Fibroblast of the aortic adventitia (primary cell): ENCODE results near the gene TRUB2. TPM values are rescaled to one million over a fixed set of nuclear protein-coding genes. Genes with fewer than 3 reads are reported as not detected.

Experiments used
- DNase-seq: peaks from one replicate; pipeline ENCODE4 v3.0.0-alpha.2; 2010; ENCODE audit warnings: low read depth
- H3K4me3 ChIP-seq: 2 replicates; pipeline ENCODE4 v1.5.1; 2011; ENCODE audit warnings: low read depth, mild to moderate bottlenecking, control low read depth, low read length, moderate library complexity
- total RNA-seq: library from RNA; depleted of rRNA; stranded (reverse); fragments of >200 nt; gene quantifications from 2 replicates; pipeline ENCODE4 v1.2.3, GENCODE V29; 2012; ENCODE audit warnings: low replicate concordance
- TF ChIP-seq, protein P1 (sequence below): IDR thresholded peaks from 2 replicates; pipeline ENCODE4 v1.5.1; 2011; ENCODE audit warnings: mild to moderate bottlenecking, low read length, control low read depth, inconsistent platforms; ENCODE audit not compliant: insufficient read depth

Gene TRUB2
- total RNA-seq, 1 donor: 13.6 TPM

DNA sequence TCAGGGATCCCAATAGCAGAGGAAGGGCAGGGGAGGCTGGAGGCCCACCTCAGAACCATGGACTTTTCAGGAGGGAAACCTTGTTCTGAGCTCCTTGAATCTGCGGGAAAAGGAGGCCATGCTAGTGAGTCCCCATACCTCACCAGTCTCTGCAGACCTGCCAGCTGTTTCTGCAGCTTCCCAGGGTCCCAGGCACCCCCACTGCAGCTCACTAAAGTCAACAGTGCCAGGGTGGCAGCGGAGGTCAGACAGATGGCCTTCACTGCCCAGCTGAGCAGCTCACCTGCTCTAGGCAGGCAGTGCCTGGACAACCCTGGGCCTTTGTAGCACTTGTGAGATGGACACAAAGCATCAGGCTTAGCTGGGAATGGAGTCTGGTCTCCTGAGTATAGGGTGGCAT lies 13.7 kb upstream of the TRUB2 start:
- TF ChIP-seq, protein P1, sequence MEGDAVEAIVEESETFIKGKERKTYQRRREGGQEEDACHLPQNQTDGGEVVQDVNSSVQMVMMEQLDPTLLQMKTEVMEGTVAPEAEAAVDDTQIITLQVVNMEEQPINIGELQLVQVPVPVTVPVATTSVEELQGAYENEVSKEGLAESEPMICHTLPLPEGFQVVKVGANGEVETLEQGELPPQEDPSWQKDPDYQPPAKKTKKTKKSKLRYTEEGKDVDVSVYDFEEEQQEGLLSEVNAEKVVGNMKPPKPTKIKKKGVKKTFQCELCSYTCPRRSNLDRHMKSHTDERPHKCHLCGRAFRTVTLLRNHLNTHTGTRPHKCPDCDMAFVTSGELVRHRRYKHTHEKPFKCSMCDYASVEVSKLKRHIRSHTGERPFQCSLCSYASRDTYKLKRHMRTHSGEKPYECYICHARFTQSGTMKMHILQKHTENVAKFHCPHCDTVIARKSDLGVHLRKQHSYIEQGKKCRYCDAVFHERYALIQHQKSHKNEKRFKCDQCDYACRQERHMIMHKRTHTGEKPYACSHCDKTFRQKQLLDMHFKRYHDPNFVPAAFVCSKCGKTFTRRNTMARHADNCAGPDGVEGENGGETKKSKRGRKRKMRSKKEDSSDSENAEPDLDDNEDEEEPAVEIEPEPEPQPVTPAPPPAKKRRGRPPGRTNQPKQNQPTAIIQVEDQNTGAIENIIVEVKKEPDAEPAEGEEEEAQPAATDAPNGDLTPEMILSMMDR: no peak
- no peak for DNase-seq
- no peak overlapping the region for H3K4me3 ChIP-seq

DNA sequence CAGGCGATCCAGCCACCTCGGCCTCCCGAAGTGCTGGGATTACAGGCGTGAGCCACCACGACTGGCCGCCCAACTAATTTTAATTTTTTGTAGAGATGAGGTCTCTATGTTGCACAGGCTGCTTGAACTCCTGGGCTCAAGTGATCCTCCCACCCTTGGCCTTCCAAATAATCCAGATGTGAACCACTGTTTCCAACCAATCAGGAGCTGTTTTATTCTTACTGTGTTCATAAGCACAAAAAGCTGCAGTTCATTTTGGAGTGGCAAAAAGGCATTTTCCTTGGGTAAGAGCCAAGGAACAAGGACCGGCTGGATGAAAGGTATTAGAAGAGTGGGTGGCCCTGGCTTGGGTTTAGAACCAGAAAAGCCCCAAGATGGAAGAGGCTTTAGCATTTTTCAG lies 12.9 kb upstream of the TRUB2 start:
- DNase-seq: no peak

DNA sequence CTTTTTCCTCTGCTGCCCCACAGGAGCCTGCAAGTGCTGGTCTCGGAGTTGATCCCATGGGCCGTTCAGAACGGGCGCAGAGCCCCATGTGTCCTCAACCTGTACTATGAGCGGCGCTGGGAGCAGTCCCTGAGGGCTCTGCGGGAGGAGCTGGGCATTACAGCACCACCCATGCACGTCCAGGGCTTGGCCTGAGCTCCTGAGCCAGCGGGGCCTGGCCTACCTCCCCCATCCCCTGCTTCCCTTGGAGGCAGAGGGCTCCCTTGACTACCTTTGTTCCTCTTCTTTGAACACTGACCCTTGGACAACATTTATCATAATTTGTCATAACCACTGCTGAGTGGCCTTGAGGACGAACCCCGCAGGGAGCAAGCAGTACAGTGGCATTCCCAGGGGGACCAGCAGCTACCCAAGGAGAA lies 11.2 kb upstream of the TRUB2 start:
- no peak for DNase-seq
- H3K4me3 ChIP-seq: no peak overlapping the region
- TF ChIP-seq, protein P1: no peak

More for the DNA sequence above, 12.9 kb upstream of the TRUB2 start:
- TF ChIP-seq, protein P1: no peak
- H3K4me3 ChIP-seq: no peak overlapping the region

DNA sequence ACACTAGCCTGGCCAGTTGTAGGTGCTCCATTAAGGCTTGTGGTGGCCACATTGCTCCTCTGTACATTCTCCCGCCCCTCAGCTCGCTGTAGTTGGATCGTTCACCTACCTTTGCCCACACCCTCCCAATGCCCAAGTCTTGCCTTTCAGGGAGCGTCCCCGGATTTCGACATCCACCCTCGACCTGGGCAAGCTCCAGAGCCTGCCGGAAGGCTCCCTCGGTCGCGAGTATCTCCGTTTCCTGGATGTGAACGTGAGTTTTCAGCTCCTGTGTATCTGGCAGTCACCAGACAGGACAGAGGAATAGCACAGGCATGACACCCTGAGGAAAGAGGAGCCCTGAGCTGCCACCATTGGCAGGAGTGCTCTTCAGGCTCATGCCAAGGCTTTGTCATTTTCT lies 3.4 kb upstream of the TRUB2 start:
- TF ChIP-seq, protein P1: no peak
- no peak for DNase-seq
- H3K4me3 ChIP-seq: no peak overlapping the region

GRCh38 chr9:128324401-128324800 lies 2.2 kb upstream of the TRUB2 start:
- TF ChIP-seq, protein P1: no peak
- no peak for DNase-seq
- no peak overlapping the region for H3K4me3 ChIP-seq

GRCh38 chr9:128323791-128324190 lies 1.5 kb upstream of the TRUB2 start:
- TF ChIP-seq, protein P1: no peak
- DNase-seq: no peak
- peak overlapping the region; percentile 98 for H3K4me3 ChIP-seq

- TF ChIP-seq, protein P1: no peak
- H3K4me3 ChIP-seq: peak overlapping the region; percentile 98
- DNase-seq: peak; percentile 34
These were observed 1.0 kb upstream of the TRUB2 start for GRCh38 chr9:128323212-128323730.
